ENCODE results near the gene NFATC2.
A peak's percentile ranks its signal among the peaks of the same experiment; 100 is the strongest.

The NFATC2 gene

GRCh38 chr20:51426718-51427650 is 115.5 kb downstream of the NFATC2 start:
- DNase-seq, result no peak

DNA sequence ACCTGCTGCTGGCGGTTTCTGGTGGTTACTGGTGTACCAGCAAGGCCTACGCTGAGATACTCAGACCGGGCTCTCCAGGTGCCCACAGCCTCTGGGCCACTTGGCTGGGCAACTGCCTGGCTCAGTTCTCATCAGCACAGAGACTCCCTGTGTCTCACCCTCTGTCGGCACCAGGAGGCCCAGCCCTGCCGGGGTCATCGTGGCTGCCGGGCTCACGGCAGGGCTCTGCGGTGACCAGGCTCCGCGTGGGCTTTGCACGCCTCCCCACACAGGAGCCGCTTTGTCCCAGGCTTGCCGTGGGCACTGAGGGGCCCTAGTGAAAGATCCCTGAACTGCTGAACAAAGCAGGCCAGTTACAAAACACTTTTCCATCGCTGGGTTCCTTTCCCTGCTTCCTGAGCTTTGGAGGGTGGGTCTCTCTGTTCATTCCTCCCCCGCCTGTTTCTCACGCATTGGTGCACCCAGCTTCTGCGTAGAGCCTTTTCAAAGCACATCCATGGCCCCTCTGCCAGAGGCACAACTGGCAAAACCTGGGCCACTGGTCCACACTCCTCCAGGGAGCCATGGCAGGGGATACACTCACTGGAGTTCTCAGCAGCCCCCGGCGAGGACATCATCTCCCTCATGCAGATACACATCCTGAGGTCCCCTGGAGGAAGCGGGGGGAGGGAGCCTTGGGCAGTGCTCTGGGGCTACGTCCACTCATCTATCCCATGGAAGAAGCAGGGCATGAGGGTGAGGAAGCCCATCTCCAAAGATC is 117.0 kb downstream of the NFATC2 start:
- DNase-seq, result no peak

DNA sequence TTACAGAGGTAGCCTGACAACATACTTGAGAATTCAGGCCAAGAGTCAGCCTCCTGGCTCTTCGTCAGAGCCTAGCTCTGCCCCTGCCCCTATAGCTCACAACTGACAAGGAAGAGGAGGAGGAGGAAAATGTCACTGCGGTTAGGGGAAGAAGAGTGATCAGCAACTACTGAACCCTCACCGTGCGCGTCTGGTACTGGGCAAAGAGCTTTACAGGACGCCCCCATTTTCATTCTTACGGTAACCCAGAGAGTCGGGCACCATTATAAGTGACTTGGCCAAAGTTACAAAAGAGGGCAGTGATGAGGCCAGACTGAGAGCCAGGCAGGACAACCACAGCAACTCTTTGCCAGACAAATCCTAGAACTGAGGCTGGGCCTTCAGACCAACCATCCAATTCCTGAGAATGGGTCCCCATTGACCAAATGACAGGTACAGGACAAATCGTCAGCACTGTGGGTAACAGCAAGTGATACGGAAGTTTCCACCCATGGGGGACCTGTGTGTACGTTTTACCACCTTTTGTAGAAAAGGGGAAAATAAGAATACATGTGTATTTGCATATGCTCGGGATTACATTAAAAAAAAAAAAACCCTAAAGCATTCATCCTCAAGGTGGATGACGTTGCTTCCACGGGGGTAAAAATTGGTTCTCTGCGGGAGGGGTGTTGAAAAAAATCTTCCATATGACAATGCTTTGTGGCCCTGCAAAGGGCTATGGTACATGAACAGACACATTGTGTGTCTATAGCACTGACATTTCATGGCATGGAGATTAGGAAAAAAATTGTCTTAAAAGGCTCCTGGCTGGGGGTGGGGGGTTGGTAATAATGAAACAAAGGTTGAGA is 118.0 kb downstream of the NFATC2 start:
- no peak for DNase-seq

- no peak for DNase-seq
These were observed 118.7 kb downstream of the NFATC2 start for GRCh38 chr20:51423810-51424209.

- no peak for DNase-seq
These were observed 119.2 kb downstream of the NFATC2 start for GRCh38 chr20:51423290-51423667.

- DNase-seq, result no peak
These were observed 119.8 kb downstream of the NFATC2 start for GRCh38 chr20:51422514-51423289.

GRCh38 chr20:51420805-51421204 is 121.7 kb downstream of the NFATC2 start:
- DNase-seq, result no peak

DNA sequence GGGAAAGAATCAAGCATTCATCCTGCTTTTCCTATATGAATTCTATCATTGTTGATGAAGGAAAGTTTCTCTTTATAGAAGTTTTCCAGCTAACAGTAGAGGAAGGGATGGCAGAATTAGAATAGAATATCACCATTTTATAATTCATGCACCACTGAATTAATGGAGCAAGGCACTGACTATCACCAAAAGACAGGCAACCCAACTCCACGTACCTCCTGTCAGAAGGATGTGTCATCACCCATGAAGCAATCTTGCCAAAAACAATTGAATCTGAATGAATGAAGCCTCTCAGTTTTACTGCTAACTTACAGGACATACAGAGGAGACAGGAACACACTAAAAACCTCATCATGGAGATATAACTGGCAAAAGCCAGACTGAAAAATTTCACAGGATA is 122.4 kb downstream of the NFATC2 start:
- DNase-seq, result no peak

- DNase-seq, result no peak
These were observed 122.9 kb downstream of the NFATC2 start for GRCh38 chr20:51419646-51420045.

GRCh38 chr20:51419231-51419630 is 123.3 kb downstream of the NFATC2 start:
- no peak for DNase-seq

DNA sequence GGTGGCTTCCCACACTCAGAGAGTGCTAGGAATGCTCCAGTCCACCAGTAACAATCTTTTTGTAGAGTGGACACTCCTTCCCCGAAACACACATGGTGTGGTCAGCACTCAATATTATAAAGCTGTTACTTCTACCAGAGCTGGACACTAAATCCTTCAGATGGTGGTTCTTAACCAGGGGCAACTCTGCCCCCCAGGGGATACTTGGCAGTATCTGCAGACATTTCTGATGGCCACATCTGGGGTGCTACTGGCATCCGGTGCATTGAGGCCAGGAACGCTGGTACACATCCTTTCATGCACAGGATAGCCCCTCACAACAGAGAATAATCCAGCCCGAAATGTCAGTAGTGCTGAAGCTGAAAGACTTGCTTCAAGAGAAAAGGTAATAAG is 124.4 kb downstream of the NFATC2 start:
- DNase-seq, result no peak

DNA sequence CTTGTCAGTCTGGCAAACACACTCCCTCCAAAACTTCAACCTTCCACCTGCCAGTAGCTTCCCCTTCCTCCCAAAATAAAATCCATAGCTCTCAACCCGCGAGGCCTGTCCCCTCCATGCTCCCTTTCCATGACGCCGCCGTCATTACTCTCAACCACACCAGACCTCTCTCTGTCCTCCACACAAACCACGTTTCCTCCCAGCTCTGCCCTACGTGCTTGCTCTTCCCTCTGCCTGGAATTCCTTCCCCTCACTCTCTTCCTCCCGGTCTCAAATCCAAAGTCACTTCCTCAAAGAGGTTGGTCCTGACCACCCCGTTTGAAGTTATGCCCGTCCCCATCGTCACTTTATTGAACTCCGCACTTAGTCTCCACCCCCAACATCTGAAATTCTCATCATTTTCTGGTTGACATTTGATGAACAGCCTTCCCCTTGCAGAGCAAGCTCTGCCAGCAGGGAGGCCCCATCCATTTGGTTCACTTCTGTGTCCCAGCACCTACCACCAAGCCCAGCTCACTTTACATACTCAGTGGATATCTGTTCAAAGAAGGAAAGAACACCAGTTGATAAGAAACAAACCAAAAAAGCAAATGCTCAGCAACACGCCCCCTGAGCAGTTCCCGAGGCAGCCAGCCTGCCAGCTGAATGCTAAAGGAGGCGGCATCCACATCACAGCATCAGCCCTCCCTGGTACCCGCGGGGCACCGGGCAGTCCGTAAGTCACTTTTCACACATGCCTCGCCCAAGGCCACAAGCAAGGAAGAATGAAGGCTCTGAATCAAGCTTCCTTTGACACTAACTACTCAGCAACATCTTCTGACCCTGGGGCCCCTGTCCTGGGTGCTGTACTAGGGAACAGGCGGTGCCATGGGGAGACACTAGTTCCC is 125.0 kb downstream of the NFATC2 start:
- peak; percentile 30 for DNase-seq

DNA sequence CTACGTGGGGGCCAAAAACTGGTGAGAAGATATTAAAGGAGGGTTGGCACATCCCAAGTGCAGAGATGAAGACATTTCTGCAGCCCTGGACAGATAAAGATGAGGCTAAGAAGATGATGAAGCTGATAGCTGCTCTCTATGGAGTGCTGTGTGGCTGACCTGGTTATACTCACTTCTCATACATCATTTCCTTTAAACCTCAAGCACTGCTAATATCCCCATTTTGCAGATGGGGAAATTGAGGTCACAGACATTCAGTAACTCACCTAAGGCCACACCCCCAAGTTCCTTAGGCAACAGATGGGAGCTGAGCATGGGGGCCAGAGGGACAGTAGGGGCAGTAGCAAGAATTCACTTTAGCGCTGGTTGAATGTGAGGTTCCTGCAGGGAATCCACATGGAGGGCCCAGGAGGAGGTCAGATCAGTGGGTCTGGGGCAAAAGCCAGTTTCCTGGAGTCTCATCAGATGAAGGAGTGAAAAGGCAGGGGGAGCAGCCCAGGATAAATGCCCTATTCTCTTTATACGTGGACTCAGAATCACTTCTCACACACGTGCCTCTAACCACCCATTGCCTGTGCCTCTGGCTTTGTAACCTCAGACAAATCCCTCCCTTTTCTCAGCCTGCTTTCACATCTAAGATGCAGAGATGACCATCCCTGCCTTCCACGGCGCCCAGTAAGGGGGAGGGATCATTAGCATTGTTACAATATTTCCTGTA is 125.8 kb downstream of the NFATC2 start:
- no peak for DNase-seq

DNA sequence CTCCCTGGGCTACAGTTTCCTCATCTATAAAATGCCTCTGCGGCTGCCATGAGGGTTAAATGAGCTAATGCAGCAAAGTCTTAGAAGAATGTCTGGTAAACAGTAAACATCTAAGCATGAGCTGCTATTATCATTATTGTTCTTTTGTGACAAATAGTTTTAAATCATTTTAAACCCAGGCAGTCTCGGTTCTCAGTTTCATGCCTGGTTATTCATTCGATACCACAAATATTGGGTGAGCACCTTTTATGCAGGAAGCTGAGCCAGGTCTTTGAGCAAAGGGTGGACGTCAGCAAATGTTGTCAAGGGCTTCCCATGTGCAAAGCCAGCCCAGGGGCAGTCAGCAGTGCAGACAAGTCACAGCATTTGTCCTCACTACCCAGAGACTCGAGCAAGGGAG is 128.7 kb downstream of the NFATC2 start:
- no peak for DNase-seq

DNA sequence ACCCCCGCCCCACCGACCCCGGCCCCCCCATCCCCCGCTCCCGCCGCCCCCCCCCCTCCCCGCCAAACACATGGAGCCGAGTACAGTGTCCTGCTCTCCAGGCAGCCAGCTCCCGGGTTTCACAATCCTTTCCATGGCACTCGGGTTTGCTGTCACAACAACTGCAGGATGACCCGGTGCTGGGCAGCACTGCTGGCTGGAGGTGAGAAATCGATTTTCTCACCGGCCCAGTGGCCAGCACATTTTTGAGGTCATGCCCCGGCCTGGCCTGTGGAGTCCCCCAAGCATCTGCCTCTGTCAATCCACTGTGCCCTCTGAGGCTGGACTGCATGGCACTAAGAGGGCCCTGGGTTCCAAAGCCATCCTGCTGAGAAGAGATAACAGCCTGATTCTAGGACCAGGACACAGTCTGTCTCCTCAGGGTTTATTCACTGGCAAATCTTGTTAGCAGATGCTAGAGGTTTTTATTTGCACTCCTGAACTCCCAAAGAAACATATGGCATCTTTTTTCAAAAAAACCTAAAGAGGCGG is 129.5 kb downstream of the NFATC2 start:
- no peak for DNase-seq

GRCh38 chr20:51412333-51412871 is 130.1 kb downstream of the NFATC2 start:
- no peak for DNase-seq

- no peak for DNase-seq
These were observed 130.6 kb downstream of the NFATC2 start for GRCh38 chr20:51411870-51412269.

GRCh38 chr20:51410586-51411325 is 131.8 kb downstream of the NFATC2 start:
- no peak for DNase-seq

DNA sequence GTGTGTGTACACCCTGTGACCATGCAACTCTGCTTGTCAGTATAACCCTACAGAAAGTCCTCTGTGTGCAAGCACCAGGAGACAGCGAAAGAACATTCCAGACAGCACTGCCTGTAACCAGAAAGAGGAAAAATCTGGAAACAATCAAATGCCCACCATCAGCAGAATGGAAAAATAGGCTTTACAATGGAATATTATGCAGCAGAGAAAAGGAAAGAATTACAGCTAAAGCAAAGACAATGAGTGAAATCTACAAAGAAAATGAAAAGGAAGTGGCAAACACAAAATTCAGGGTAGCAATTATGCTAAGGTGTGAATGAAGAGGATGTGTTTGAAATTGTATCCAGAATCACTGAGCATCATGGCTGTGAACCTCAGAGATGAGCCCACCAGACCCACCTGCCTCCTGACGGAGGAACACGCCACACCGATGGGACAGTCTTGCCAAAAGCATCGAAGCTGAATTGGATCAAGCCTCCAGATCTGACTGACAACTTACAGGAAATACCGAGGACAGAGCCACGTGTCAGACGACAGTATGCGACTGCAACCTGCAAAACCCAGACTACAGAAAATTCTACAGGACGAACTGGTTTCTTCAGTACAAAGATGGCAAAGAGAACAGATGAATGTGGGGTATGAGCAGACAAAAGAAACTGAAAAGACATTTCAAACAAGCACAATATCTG is 133.2 kb downstream of the NFATC2 start:
- DNase-seq, result no peak

All from T-helper 9 cell (primary cell).